Thyroid gland (tissue), 4 donors: ENCODE data around the gene C16orf74.

ENCODE experiments used
- CTCF ChIP-seq, 6 experiments: fragments of 200-600 bp in 3 of 6; fragments of 450-650 bp in 3 of 6; sonication (generic) in 3 of 6; IDR thresholded peaks; one replicate each; pipeline ENCODE4 v1.5.1; 2016 to 2019; ENCODE audit warnings: antibody characterized with exemption in 6 of 6, mild to moderate bottlenecking in 2 of 6, inconsistent platforms in 1 of 6, moderate library complexity in 1 of 6
- POLR2A ChIP-seq, 2 donors: fragments of 450-650 bp; IDR thresholded peaks; one replicate each; pipeline ENCODE4 v1.6.1; 2017; ENCODE audit warnings: antibody characterized with exemption in 2 of 2, mild to moderate bottlenecking in 2 of 2, moderate library complexity in 1 of 2

- no peak for TF ChIP-seq CTCF (IDR thresholded peaks at IDR 0.05)
- TF ChIP-seq POLR2A (IDR thresholded peaks at IDR 0.05) = no peak
These were observed 15.7 kb downstream of the C16orf74 start for GRCh38 chr16:85735225-85735635.
